CD4-positive, alpha-beta T cell treated with Interleukin-6 at 100 ng/mL for 8 hours (primary cell): ENCODE results near the gene ZNF81.
"Not testable (repeated sequence)": the region's sequence is repeated elsewhere in the genome, so short reads cannot be mapped to it uniquely, and the experiment has no call there.

Experiments
- DNase-seq: peaks from one replicate; pipeline ENCODE4 v3.0.0-alpha.2; 2020; ENCODE audit warnings: mixed read lengths, low spot score

Gene ZNF81

DNA sequence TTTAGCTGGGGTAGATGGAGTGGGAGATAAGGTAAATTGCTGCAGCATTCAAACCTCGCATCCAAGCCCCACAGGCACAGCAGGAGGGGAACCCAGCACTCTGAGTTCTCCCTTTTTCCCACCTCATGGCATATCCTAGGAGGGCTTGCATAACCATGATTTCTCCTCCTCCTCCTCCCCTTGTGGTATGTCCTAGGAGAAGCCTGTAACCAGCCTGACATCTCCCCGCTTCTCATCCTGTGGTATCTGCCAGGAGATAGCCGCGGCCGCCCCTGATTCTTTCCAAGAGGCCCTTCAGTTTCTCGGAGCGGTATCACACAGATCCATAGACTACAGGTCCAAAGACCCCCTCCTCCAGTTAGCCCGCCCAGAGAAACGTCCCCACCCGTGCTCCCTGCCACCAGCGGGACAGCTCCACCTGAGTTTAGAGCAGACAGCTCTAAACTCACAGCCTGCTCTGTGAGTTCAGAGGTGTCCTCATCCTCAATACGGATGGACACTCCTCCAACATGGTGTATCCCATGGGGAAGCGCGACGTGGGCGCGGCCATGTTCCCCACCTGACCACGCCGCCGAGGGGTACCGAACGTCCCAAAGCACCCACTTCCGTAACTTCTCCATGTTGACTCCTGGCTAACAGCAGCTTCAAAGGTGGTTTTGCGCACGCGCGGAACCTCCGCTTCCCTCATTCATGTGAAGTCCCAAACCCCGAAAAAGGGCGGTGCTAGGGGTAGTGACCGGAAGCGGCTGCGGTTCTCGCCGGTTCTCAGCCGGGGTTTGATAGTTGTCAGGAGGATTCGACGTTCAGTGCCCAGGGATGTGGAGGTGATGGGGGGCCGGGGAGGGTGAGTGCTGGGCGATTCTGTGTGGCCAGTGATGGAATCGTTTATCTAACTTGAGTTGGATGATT, at the start of gene ZNF81:
Gene ZNF81 (plus strand): TSS at position 739 of the 909 bp plus-strand sequence. CDS start 9,366 bp downstream, outside the sequence.
- DNase-seq, result peak; percentile 90

DNA sequence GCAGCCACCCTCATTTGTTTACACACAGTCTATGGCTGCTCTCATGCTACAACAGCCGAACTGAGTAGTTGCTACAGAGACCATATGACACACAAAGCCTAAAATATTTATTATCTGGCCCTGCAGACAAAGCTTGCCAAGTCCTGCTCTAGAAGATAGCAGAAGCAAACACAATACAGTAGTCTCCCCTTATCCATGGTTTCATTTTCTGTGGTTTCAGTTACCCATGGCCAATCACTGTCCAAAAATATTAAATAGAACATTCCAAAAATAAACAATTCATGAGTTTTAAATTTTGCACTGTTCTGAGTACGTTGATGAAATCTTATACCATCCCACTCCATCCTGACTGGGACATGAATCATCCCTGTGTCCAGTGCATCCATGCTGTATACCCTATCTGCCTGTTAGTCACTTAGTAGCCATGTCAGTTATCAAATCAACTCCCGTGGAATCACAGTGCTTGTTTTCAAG, 40.2 kb upstream of the ZNF81 start:
- no peak for DNase-seq

DNA sequence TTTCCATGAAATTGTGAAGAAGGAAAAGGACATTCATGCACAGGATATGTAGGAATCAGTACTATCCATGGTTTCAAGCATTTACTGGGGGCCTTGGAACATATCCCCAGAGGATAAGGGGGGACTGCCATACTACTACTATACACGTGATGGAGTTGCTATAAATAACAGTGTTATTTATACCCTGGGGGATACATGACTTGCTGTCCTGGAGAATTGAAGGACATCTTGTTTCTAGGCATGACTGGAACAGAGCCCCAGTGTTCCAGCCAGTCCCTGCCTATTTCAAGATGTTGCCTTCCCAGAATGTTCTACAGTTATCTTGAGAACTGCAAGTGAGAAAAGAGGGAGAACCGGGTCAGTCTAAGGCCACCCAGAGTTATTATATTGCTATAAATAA, 39.6 kb upstream of the ZNF81 start:
- DNase-seq, result no peak

DNA sequence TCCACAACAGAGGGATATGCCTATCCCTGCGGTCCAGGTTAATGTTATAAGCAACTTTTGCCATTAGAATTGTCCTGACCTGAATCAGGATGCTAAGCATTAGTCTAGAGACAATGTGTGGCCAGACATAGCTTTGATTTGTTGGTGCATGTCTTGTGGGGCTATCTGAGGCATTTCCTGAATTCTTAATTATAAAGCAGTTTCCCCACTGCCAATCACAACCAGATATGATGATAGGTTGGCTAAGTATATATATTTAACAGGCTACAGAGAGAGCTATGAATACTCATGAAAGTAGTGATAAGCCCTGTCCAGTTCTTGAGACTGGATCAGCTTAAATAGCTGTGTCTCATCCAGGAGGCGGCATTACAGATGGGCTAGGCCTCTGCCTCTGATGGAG, 37.8 kb upstream of the ZNF81 start:
- DNase-seq, result no peak

DNA sequence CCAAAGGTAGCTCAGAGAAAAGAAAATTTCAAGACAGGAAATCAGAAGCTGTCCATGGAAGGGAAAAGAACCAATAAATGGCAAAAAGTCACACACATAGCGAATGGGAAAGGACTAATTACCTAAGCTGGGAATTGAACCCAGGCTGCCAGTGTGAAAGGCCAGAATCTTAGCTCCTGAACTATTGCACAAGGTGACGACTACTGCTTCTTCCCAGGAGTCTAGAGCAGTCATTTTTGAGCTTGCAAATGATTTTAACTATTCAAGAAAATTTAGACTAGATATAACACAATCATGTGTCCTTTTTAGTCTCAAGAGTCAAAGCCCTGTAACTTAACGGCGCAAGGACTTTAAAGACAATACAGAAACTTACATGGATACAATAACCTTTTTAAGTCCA, 34.1 kb upstream of the ZNF81 start:
- no peak for DNase-seq

DNA sequence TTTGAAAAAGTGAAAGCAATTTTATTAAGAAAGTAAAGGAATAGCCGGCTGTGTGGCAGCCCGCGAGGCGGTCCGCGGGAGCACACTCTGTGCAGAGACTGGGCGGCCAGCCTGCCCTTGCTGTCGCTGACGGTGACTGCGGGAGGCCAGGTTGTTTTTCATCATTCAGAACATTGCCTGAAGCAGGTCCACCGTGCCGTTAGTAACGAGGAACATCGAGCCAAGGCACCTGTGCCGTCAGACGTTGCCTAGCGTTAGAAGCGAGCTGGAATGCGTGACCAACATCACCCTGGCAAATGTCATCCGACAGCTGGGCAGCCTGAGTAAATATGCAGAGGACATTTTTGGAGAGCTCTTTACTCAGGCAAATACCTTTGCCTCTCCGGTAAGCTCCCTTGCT, 33.6 kb upstream of the ZNF81 start:
- not testable (repeated sequence) for DNase-seq

DNA sequence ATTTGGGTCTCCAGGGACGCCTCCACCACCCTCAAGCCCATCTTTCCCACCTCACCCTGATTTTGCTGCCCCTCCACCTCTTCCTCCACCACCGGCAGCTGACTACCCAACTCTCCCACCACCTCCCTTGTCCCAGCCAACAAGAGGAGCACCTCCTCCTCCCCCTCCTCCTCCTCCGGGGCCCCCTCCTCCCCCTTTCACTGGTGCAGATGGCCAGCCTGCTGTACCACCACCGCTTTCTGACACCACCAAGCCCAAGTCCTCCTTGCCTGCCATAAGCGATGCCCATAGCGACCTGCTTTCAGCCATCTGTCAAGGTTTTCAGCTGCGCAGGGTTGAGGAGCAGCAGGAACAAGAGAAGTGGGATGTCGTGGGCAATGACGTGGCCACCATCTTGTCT, 32.4 kb upstream of the ZNF81 start:
- DNase-seq, result no peak

DNA sequence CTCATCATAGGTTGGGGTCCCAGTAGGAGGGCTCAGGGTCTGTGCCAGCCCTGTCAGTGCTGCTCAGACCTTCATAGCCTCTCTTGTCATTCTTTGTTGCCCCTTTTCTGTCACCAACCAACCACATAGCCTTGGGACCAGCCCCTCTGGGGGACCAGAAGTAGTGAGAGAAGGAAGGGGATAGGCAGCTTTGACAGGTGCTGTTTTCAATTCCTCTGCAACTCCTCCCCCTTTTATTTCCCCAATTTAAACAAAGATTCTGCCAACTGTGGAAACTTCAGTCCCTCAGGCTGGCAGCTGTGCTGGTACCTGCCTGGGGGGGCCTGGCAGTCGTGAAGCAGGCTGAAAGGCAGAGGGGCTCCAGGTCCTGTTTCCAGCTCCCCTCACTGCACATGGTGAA, 30.9 kb upstream of the ZNF81 start:
- DNase-seq, result not testable (repeated sequence)

DNA sequence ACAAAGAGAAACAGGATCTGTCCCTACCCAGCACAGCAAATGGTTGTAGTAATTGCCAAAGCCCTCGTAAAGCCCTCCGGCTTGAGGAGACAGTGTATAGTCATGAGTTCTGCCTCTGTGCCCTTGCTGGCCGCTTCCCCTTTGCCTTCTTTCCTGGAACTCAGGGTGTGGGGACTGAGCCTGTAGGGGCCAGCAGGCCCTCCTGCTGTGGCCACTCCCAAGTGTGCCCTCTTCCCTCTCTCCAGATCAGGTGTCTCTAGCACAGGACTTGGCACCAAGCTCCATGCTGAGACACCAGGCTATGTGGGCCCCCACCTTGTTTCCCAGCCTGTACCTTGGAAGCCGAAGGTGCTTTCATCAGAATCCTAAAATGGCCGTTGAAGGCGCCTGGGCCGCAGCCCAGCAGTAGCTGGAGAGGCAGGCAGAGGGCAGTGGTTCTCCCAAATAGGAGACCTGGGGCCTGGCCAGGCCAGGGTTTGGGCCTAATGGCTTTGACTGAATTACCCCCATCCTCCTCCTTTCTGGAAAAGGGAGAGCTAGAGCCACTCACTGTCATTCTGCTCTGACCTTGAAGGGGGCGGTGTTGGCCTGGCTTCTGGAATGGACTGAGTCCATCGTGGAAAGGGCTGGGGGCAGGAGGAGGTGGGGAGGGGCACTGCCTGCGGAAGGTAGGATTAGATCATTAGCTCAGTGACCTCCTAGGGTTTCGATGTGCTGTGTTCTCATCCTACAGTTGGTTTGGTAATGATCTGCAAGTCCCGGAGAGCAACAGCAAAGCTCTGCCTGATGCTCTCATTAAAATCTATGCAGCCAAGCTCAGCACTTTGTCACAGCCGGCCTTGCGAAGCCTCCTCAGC, 30.1 kb upstream of the ZNF81 start:
- not testable (repeated sequence) for DNase-seq

DNA sequence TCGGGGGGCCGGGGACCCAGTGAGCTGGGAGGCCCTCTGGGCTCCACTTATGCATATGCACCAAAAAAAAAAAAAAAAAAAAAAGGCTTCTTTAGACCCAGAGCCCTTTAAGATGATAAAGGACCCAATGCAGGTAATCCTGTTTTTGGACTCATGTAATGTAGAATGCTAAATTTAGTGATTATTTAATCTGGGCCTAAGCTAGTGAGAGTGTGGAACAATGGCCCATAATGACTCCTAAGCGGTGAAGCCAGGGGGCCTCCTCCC, 29.5 kb upstream of the ZNF81 start:
- DNase-seq, result not testable (repeated sequence)

DNA sequence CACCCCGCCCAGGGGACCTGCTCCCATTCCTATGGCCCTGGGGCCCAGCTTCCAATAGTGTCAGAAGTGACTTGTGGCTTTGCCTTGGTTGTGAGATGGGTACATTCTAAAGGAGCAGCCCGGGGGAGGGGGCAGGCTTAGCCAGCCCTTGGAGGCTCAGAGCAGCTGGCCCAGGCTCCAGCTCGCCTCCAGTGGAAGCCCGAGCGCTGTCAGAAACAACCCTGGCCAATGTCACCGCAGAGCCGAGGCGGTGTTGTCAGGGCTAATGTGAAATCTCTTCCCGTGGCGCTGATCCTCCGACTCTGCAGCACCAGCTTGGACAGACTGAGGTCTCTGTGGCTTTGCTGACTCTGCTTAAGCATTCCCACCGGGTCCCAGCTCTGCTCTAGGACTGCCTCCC, 29.2 kb upstream of the ZNF81 start:
- no peak for DNase-seq

DNA sequence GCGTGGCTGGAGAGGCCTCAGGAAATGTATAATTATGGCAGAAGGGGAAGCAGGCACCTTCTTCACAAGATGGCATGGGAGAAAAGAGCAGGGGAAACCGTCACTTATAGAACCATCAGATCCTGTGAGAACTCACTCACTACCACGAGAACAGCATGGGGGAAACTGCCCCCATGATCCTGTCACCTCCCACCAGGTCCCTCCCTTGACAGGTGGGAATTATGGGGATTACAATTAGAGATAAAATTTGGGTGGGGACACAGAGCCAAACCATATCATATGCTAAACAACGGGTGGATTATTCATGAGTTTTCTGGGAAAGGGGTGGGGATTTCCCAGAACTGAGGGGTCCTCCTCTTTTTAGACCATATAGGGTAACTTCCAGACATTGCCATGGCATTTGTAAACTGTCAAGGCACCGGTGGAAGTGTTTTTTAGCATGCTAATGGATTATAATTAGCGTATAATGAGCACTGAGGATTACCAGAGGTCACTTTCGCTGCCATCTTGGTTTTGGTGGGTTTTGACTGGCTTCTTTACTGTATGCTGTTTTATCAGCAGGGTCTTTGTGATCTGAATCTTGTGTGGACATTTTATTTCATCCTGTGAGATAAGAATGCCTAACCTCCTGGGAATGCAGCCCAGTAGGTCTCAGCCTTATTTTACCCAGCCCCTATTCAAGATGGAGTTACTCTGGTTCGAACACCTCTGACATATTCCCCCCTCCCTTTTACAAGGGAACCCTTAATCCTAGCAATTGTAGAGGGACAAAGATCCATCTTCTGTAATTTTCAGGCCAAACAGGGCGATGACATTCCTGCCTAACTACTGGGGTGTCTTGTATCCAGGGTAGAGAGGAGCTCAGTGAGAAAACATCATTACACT, 27.6 kb upstream of the ZNF81 start:
- no peak for DNase-seq

DNA sequence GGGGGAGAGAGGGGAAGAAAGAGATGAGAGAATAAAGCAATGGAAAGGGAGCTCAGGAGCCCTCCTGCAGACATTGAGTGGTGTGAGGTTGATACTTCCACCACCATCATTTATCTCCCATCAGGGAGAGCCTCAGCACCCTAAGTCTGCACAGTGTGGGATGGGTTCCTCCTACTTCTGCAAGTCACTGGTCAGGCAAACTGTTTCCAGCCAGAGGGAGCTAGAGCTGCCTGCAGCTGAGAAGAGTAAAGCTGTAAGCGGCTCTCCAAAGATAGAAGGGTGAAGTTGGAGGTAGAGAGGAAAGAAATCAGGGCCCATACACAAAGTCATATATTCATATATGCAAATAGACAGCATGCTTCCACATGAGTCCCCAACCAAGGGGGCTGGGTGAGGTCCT, 21.9 kb upstream of the ZNF81 start:
- no peak for DNase-seq

DNA sequence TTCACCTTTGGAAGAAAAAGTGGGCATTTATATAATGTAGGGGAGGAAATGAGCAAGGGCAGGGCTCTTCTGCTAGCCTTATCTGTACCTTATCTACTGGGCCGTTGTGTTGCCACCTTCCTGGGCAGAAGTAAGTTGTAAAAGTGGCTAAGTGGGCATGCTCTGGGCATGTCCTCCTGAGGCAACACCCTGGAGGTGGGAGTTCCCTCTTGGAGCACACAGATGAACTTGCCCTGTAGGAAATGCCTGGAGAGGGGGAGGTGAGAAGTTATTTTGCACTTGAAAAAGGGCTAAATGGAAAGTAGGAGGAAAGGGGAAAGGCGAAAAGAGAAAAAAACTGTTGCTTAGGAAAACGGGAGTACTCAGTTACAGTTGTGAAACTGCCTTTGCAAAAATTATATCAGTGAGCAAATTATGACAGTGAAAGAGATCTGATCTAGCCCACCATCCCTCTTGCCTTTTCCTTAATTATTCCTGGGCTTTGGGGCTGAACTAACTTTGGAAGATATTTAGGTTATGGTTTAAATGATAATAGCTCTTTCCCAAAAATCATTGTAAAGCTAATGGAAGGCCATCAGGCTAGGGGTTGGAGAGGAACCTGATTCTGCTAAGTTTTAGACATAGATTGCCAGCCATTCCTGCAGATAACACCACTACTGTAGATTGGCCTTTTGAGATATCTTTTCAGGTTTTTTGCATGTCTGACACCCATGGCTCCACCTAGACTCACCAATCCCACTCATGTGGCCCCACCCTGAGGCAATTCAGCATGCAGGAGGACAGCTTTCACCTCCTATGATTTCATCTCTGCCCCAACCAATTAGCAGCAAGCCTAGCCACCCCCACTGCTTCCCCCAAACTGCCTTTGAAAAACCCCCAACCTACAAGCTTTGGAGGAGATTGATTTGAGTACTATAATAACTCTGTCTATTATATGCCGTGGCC, 20.5 kb upstream of the ZNF81 start:
- no peak for DNase-seq

DNA sequence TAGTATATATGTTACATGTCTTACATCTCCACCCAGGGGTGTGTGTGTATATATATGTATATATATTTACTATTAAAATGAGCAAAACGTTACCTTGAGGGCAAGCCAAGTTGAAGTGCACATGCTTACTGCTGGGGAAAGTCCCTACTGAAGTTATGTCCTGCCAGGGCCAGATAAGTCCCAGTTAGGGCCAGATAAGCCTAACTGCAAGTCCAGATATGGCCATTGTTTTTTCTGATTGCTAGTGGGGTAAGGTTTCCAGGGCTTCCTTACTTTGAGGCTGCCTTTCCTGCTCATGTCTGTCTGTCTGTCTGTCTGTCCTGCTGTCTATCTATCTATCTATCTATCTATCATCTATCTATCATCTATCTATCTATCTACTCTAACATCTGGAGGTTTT, 19.3 kb upstream of the ZNF81 start:
- DNase-seq, result no peak

DNA sequence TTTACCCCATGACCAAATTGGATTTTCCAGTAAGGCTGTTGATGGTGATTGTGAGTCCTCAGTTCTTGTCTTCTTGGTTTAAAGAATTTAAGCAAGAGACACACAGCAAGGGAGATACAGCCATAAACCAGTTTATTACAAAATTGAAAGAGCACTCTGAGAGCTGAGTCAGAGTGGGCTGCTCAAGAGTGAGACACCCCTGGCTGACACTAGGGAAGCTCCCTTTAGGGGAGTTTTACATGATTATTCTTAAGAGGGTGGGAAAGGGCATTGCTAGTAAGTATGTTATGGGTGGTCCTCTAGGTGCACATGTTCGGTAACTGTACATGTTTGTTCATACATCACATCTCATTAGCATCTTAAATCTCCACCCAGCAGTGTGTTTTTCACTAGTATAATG, 18.8 kb upstream of the ZNF81 start:
- DNase-seq, result no peak

DNA sequence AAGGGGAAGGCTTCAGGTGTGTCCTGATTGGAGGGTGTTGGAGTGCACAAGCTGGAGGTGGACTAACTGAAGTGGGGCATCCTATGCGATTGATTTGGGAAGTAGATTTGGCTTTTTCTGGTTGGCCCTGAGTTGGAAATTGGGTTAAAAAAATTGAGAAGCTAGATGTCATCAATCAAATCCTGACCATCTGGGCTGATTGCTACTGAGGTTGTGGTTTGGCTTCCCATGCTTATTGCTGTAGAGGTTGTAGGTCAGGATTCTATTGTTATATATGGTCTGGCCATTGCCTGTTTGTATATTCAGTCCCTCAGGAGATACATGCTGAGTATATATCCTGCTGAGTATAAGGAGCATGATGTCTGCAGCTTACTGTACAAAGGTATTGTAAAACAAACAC, 7.7 kb upstream of the ZNF81 start:
- no peak for DNase-seq

DNA sequence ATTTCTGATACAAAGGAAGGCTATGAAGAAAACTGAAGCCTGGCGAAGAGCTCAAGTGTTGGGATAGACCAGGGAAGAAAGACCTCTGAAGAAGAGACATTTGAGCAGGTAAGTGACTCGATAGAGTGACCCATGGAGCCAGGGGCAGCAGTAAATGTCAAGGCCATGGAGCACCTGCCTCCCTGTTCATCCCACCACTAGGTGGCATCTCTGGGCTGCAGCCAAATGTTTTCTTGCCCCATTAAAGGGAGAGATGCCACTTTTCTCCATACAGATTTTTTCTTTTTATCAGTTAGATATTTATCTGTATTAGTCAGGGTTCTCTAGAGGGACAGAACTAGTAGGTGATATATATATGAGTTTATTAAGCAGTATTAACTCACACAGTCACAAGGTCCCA, 4.9 kb upstream of the ZNF81 start:
- DNase-seq, result peak; percentile 53

DNA sequence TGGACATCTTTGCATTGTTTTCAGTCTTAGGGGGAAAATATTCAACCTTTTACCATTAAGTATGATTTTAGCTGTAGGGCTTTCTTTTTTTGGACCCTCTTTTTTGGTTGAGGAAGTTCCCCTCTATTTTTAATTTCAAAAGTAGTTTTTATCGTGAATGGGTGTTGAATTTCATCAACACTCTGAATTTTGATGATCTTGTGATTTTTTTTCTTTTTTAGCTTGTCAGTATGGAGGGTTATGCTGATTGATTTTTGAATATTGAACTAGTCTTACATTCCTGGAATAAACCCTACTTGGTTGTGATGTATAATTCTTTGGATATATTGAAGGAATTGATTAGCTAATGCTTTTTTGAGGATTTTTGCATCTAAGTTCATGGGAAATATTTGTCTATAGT, 1.7 kb downstream of the ZNF81 start:
- no peak for DNase-seq

DNA sequence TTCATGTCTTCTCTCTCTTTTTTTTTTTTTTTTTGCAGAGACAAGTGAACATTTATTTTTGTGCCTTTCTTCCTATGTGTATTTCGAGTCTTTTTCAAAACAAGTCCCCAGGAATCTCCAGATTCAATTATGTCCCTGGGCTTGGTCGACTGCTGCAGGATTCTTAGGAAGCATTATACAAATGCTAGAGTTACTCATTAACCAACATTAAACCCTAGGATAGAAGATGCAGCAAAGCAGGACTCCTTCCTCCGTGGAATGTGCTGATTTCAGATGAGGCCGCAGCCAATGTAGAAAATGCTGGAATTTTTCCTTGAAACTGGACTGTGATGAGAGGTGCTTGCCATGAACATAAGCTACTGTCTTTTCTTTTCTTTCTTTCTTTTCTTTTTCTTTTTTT, 3.4 kb downstream of the ZNF81 start:
- DNase-seq, result no peak

DNA sequence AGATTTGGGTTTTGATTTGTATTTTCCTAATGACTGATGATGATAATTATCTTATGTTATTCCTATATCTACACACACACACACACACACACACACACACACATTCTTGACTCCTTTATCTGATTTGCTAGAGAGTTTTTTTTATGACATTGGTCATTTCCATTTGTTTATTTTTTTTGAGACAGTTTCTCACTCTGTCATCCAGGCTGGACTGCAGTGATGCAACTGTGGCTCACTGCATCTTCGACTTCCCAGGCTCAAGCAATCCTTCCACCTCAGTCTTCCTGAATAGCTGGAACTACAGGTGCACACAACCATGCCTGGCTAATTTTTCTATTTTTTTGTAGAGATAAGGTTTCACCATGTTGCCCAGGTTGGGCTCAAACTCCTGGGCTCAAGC, 6.7 kb downstream of the ZNF81 start:
- DNase-seq, result no peak
